Cerebellar cortex (tissue), 1 donor: ENCODE results near the gene CRADD.
A peak's percentile ranks its signal among the peaks of the same experiment; 100 is the strongest.
"Not testable (repeated sequence)": the region's sequence is repeated elsewhere in the genome, so short reads cannot be mapped to it uniquely, and the experiment has no call there.

Experiments used
- DNase-seq: peaks from one replicate; pipeline ENCODE4 v3.0.0-alpha.2; 2015; ENCODE audit warnings: low spot score

CRADD gene

DNA sequence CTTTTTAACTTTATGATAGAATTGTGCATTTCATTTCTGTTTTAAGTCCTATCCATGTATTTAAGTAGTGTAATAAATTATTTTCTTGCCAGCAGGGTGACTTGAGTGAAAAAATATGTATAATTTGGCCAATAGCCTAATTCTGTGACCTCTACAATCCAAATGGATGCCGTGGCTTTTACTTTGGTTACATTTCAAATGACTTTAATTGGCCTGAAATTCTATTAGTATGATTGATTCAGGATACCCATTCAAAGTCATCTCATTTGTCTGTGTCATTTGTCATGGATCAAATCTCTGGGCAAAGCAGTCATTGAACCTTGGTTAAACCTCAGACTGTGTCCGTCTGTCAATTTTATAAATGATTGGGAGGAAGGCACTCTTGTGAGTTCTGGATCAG lies 29.6 kb downstream of the CRADD start:
- DNase-seq, result no peak

GRCh38 chr12:93707836-93708235 lies 30.7 kb downstream of the CRADD start:
- no peak for DNase-seq

GRCh38 chr12:93708952-93709351 lies 31.8 kb downstream of the CRADD start:
- no peak for DNase-seq

DNA sequence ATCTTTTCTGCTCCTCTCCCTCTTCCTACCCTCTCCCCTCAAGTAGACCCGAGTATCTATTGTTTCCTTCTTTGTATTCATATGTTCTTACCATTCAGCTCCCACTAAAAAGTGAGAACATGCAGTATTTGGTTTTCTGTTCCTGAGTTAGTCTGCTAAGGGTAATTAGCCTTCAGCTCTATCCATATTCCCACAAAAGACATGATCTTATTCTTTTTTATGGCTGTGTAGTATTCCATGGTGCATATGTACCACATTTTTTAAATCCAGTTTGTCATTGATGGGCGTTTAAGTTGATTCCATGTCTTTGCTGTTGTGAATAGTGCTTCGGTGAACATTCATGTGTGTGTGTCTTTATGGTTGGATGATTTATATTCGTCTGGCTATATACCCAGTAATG lies 32.2 kb downstream of the CRADD start:
- DNase-seq, result no peak

GRCh38 chr12:93710574-93710926 lies 33.4 kb downstream of the CRADD start:
- DNase-seq, result no peak

DNA sequence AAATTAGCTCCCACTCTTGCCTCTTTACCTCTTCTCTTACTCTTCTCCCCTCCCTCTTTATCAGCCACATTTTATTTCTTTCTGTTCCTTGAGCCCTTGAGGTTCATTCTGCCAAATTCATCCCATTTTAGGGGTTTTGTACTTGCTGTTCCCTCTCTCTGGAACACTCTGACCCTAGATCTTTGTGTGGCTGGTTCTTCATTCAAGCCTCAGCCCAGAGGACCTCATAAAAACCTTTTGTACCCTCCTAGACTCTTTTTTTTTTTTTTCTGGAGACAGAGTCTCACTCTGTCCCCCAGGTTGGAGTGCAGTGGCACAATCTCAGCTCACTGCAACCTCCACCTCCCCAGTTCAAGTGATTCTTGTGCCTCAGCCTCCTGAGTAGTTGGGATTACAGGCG lies 34.3 kb downstream of the CRADD start:
- DNase-seq, result not testable (repeated sequence)

- no peak for DNase-seq
Measured at GRCh38 chr12:93712200-93712599, 35.0 kb downstream of the CRADD start.

DNA sequence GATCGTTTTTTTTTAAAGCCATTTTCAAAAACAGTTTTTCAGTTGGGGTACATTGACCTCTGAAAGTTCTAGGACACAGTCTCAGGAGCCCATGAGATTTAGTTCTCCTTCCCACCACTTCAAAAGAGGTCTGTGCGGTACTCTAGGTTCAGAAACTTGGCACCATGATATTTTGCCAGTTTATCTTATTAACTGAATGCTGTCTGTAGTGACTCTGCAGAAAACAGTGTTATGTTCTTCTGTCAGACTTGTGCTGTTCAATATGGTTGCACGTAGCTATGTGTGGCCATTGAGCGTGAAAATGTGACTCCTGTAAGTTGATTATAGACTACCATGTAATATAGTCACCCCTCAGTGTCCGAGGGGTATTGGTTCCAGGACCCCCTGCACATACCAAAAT lies 35.9 kb downstream of the CRADD start:
- DNase-seq, result no peak

- DNase-seq, result no peak
Measured at GRCh38 chr12:93713800-93714199, 36.6 kb downstream of the CRADD start.

- DNase-seq, result no peak
Measured at GRCh38 chr12:93714382-93714781, 37.2 kb downstream of the CRADD start.

- DNase-seq, result no peak
Measured at GRCh38 chr12:93719710-93720109, 42.5 kb downstream of the CRADD start.

GRCh38 chr12:93720559-93720958 lies 43.4 kb downstream of the CRADD start:
- no peak for DNase-seq

- DNase-seq, result no peak
Measured at GRCh38 chr12:93722179-93722578, 45.0 kb downstream of the CRADD start.

GRCh38 chr12:93722835-93723567 lies 45.8 kb downstream of the CRADD start:
- DNase-seq, result no peak

GRCh38 chr12:93723568-93723930 lies 46.4 kb downstream of the CRADD start:
- DNase-seq, result no peak

DNA sequence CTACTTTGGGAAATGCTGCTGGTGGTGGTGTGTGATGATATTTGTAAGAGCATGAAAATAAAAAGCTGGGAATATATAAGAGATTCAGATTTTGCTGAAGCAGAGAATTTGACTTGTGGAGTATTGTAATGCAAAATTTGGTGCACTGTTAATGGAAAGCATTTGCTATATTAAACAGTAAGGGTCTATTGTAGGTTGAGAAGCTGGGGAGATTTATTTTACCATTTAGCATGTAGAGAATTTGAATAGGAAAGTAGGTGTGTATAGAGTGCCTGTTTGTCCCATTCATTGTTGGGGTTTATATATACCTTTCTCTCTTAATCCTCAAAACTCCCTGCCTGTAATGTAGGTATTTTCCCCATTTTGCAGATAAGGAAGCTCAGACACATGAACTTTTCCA lies 48.4 kb downstream of the CRADD start:
- DNase-seq, result no peak

GRCh38 chr12:93727195-93727811 lies 50.1 kb downstream of the CRADD start:
- DNase-seq, result no peak

DNA sequence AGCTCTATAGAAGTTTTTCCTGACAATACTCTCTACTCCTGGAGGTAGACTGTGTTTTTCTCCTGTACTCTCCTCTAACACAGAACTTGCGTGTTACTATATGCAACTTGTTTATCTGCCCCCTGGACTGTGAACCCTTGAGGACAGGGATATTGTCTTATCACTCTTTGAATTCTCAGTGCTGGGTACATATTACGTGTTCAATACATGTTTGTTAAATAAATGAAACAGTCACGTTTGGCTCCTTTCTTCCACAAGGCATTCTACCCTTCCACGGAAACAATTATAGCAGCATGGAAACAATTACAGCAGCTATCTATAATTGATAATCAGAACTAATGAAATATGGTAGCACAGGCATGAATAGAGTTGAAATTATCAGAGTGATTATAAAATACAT lies 50.7 kb downstream of the CRADD start:
- DNase-seq, result no peak

GRCh38 chr12:93729934-93730333 lies 52.8 kb downstream of the CRADD start:
- DNase-seq, result no peak

DNA sequence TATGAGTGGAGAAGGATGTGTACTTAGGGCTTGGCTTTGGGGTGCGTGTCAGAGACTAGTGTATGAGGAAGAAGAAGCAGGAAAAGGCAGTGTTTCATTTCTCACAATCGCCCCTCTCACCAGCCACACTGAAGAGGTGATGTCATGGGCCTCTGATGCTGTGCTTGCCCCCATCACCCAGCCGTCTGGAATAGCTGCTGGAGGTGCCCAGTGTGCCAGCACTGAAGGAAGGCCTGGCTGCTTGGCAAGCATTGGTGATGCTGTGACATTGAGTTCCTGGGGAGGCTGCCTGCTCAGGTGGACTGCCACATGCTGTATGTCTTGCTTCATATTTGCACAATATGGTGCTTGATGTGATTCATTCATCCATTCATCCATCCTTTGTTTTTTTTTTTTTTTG lies 56.2 kb downstream of the CRADD start:
- peak; percentile 86 for DNase-seq

GRCh38 chr12:93733928-93734327 lies 56.8 kb downstream of the CRADD start:
- no peak for DNase-seq

DNA sequence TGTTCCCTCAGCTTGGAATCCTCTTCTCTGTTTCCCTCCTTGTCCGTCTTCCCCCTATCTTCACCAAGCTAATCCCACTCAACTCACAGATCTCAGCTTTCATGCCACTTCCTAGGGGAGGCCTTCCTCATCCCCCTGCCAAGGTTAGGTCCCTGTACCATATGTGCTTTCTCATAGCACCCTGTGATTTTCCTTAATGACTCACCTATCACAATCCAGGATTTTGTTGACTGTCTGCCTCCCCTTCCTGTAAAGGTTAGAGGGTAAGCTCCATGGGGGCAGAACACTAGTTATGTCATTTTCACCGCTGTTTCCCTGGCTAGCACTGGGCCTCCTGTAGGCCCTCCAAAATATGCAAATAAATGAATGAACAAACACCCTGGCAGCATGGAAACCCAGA lies 57.6 kb downstream of the CRADD start:
- DNase-seq, result no peak

- no peak for DNase-seq
Measured at GRCh38 chr12:93736640-93737178, 59.5 kb downstream of the CRADD start.
